ENCODE data around the gene FMO2. TPM values are rescaled to one million over a fixed set of nuclear protein-coding genes. Genes with fewer than 3 reads are reported as not detected.

FMO2 gene
- total and polyA plus RNA-seq, 2 experiments from 2014 or later, result not detected

- Histone ChIP-seq H3K4me3 (no peak overlapping the region), H3F3A (ENCODE audit: insufficient read depth) (peaks cover 13% of the 10 kb centered on the region; the same call in 1 of the 2 replicates), H3K27ac (no peak overlapping the region), H4K20me1 (ENCODE audit: insufficient read depth) (no peaks in the 10 kb centered on the region), H3K36me3 (ENCODE audit: low read depth) (no peaks in the 10 kb centered on the region), H3K9me3 (ENCODE audit: low read depth) (no peaks in the 10 kb centered on the region), H3K27me3 (replicated peaks; ENCODE audit: insufficient read depth) (peaks cover 14% of the 10 kb centered on the region; the same call in 1 of the 2 replicates), H3K9me2 (ENCODE audit: insufficient read depth) (no peaks in the 10 kb centered on the region), H3K79me2 (ENCODE audit: insufficient read depth) (no peaks in the 10 kb centered on the region), H3K4me1 (ENCODE audit: insufficient read depth) (peaks cover 18% of the 10 kb centered on the region), H3K4me2 (ENCODE audit: unreplicated experiment) (no peak overlapping the region), H3K9ac (no peak overlapping the region), H2AFZ (no peak overlapping the region)
- TF ChIP-seq EZH2phosphoT487 (IDR thresholded peaks at IDR 0.05; ENCODE audit: insufficient read depth, low read depth), result no peak
- no peak for TF ChIP-seq EZH2 (IDR thresholded peaks at IDR 0.05; ENCODE audit: insufficient read depth, poor library complexity, severe bottlenecking)
- 61% methylated on average over 5 of the region's 5 CpGs for WGBS, 2 experiments (ENCODE audit: low coverage in 1 of 2, low lambda C conversion rate in 2 of 2, missing lambda C conversion rate in 2 of 2)
- no peak for DNase-seq
- in situ Hi-C loops (cut with MboI), result no loop called here
These were observed 44.7 kb upstream of the FMO2 start for GRCh38 chr1:171140401-171140800.

- Histone ChIP-seq H4K20me1 (ENCODE audit: insufficient read depth) (no peaks in the 10 kb centered on the region), H3K9me2 (ENCODE audit: insufficient read depth) (no peaks in the 10 kb centered on the region), H3K27ac (peak overlapping the region; percentile 52; the same call in 1 of the 2 replicates), H3K27me3 (replicated peaks; ENCODE audit: insufficient read depth) (peaks cover 7% of the 10 kb centered on the region; the same call in 1 of the 2 replicates), H3K4me1 (ENCODE audit: insufficient read depth) (peaks cover 18% of the 10 kb centered on the region), H3K36me3 (ENCODE audit: low read depth) (no peaks in the 10 kb centered on the region), H2AFZ (no peak overlapping the region; the same call in 1 of the 2 replicates), H3K79me2 (ENCODE audit: insufficient read depth) (no peaks in the 10 kb centered on the region), H3K4me2 (ENCODE audit: unreplicated experiment) (peak overlapping the region; percentile 69), H3K4me3 (no peak overlapping the region), H3F3A (ENCODE audit: insufficient read depth) (peaks cover 13% of the 10 kb centered on the region; the same call in 1 of the 2 replicates), H3K9me3 (ENCODE audit: low read depth) (no peaks in the 10 kb centered on the region), H3K9ac (no peak overlapping the region)
- in situ Hi-C loops (cut with MboI), result no loop called here
- TF ChIP-seq EZH2 (IDR thresholded peaks at IDR 0.05; ENCODE audit: insufficient read depth, poor library complexity, severe bottlenecking), result no peak
- 17 to 25% methylated on average over 4 of the region's 4 CpGs for WGBS, 2 experiments (ENCODE audit: low coverage in 1 of 2, low lambda C conversion rate in 2 of 2, missing lambda C conversion rate in 2 of 2)
- no peak for DNase-seq
These were observed 44.0 kb upstream of the FMO2 start for GRCh38 chr1:171140956-171141687.

- TF ChIP-seq EZH2 (IDR thresholded peaks at IDR 0.05; ENCODE audit: insufficient read depth, poor library complexity, severe bottlenecking), result no peak
- TF ChIP-seq EZH2phosphoT487 (IDR thresholded peaks at IDR 0.05; ENCODE audit: insufficient read depth, low read depth), result no peak
- Histone ChIP-seq H3F3A (ENCODE audit: insufficient read depth) (peaks cover 13% of the 10 kb centered on the region; the same call in 1 of the 2 replicates), H2AFZ (peak overlapping the region; percentile 23; the same call in 1 of the 2 replicates), H3K27me3 (replicated peaks; ENCODE audit: insufficient read depth) (0 out of 2 replicates have a peak, but pooled peaks cover 2% of the 10 kb centered on the region), H4K20me1 (ENCODE audit: insufficient read depth) (no peaks in the 10 kb centered on the region), H3K4me1 (ENCODE audit: insufficient read depth) (peaks cover 18% of the 10 kb centered on the region), H3K4me3 (peak overlapping the region; percentile 20), H3K79me2 (ENCODE audit: insufficient read depth) (no peaks in the 10 kb centered on the region), H3K9me3 (ENCODE audit: low read depth) (no peaks in the 10 kb centered on the region), H3K27ac (peak overlapping the region; percentile 52), H3K36me3 (ENCODE audit: low read depth) (no peaks in the 10 kb centered on the region), H3K4me2 (ENCODE audit: unreplicated experiment) (peak overlapping the region; percentile 69), H3K9me2 (ENCODE audit: insufficient read depth) (no peaks in the 10 kb centered on the region), H3K9ac (peak overlapping the region; percentile 15; the same call in 1 of the 2 replicates)
- DNase-seq, result peak; percentile 74
- in situ Hi-C loops (cut with MboI), result no loop called here
- WGBS, 2 experiments (ENCODE audit: low coverage in 1 of 2, low lambda C conversion rate in 2 of 2, missing lambda C conversion rate in 2 of 2), result 1 to 4% methylated on average over 6 of the region's 6 CpGs
These were observed 43.2 kb upstream of the FMO2 start for GRCh38 chr1:171141688-171142415.

Data from GM23248 (cell line).